Heart left ventricle (tissue), 13 donors: ENCODE measurements around the gene CAMTA1.

ENCODE experiments used
- POLR2A ChIP-seq, 2 donors: fragments of 450-650 bp; IDR thresholded peaks; one replicate each; pipeline ENCODE4 v1.6.1; 2017; ENCODE audit warnings: antibody characterized with exemption in 2 of 2, mild to moderate bottlenecking in 2 of 2, moderate library complexity in 2 of 2
- TF ChIP-seq, protein P1 (sequence below), 12 donors: fragments of 200-600 bp; sonication (generic) in 4 of 12; IDR thresholded peaks; one replicate each; pipeline versions ENCODE4 v1.5.0 to v1.8.0; 2018 to 2022; ENCODE audit warnings: antibody characterized with exemption in 12 of 12, mild to moderate bottlenecking in 5 of 12
- donor health status: ischemic (EF 13 %, LVEDD 7.1; RV severe dilation, severe dysfunction).
- donor health status: DM: no; HTN: yes; CAD: no.
- donor health status: DM: no; HTN: no; CAD: no.
- donor health status: ischemic (EF 25% LVEDD 6.9; RV normal size, moderate dysfunction).
- donor health status: ischemic (EF 25% LVEDD 5.7; RV mildly dilated, moderate dysfunction).
- donor health status: ischemic (EF 35%, LVEDD 5.7; RV mildly dilated, moderate dysfunction).
- donor health status: nonischemic (EF 11% LVEDD 7.7; RV severe dilation, severe dysfunction).
- donor health status: DM: yes; HTN: yes; CAD: no.
- donor health status: PGD.
- donor health status: ischemic (EF 29% LVEDD 5.4; RV normal size, mild dysfunction).
- donor health status: nonischemic (EF 23%, LVEDD 6.1; RV moderate dilation, normal function).

GRCh38 chr1:7222695-7223015, 437.4 kb downstream of the CAMTA1 start:
- TF ChIP-seq, protein P1, sequence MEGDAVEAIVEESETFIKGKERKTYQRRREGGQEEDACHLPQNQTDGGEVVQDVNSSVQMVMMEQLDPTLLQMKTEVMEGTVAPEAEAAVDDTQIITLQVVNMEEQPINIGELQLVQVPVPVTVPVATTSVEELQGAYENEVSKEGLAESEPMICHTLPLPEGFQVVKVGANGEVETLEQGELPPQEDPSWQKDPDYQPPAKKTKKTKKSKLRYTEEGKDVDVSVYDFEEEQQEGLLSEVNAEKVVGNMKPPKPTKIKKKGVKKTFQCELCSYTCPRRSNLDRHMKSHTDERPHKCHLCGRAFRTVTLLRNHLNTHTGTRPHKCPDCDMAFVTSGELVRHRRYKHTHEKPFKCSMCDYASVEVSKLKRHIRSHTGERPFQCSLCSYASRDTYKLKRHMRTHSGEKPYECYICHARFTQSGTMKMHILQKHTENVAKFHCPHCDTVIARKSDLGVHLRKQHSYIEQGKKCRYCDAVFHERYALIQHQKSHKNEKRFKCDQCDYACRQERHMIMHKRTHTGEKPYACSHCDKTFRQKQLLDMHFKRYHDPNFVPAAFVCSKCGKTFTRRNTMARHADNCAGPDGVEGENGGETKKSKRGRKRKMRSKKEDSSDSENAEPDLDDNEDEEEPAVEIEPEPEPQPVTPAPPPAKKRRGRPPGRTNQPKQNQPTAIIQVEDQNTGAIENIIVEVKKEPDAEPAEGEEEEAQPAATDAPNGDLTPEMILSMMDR (IDR thresholded peaks at IDR 0.05) = no peak
- no peak for TF ChIP-seq POLR2A (IDR thresholded peaks at IDR 0.05)
